ENCODE results near the gene RBMS3. TPM values are rescaled to one million over a fixed set of nuclear protein-coding genes. Genes with fewer than 3 reads are reported as not detected.

Gene RBMS3
- total and polyA plus RNA-seq, 2 experiments from 2014 or later = 3.2 to 7.4 TPM

DNA sequence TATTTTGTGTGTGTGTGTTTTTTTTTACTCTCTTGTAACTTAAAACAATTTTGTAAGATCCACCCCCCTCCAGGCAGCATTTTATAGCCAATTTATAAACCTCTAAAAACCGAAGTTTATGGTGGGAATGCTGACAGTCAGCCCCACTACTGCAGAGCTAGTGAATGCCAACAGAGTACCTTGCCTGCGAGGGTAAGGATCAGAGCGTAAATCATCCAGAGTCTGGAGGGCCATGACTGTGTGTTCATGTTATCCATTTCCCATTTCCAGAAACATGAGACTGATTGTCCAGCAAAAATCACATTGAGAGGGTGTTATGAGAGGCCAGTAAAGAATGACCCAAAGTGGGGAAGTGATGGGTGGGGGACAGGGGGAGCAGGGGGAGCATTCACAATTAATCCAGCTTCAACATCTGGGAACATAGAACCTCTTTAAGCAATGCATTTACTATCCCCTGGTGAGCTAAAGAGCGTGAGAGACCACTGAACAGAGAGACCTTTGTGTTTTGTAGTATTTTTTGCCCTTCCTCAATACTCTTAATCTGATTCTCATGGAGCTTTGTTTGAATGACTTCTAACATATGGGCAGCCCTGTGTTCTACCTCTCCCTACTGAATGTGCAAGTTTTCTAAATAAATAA lies 464.5 kb downstream of the RBMS3 start (continued):
- TF ChIP-seq CTCF (conservative IDR thresholded peaks at IDR 0.05; ENCODE audit: low read depth in 2 of 2) (no peak), NANOG (IDR thresholded peaks at IDR 0.05; ENCODE audit: borderline replicate concordance) (no peak), ETS1 (IDR thresholded peaks at IDR 0.05) (no peak), EZH2 (IDR thresholded peaks at IDR 0.05; ENCODE audit: low read depth, unreplicated experiment) (no peak), CREB1 (CRISPR knock-in tag; IDR thresholded peaks at IDR 0.05; ENCODE audit: low read depth) (no peak), ZNF331 (CRISPR knock-in tag; IDR thresholded peaks at IDR 0.05; ENCODE audit: low read depth) (no peak)

- no peaks in the 10 kb centered on the region for H3K9me3 Mint-ChIP-seq
- H3K4me1 Mint-ChIP-seq = peaks cover 14% of the 10 kb centered on the region
- Histone ChIP-seq H3K27ac (ENCODE audit: low read depth) (no peak overlapping the region), H3K9me2 (ENCODE audit: insufficient read depth) (no peaks in the 10 kb centered on the region), H3K27me3 (ENCODE audit: insufficient read depth) (no peaks in the 10 kb centered on the region), H3K4me3 (no peak overlapping the region), H3F3A (replicated peaks; ENCODE audit: low read depth) (no peaks in the 10 kb centered on the region), H3K36me3 (ENCODE audit: insufficient read depth) (0 out of 2 replicates have a peak, but pooled peaks cover 3% of the 10 kb centered on the region), H3K4me2 (no peak overlapping the region), H4K20me1 (replicated peaks; ENCODE audit: insufficient read depth) (no peaks in the 10 kb centered on the region), H3K79me2 (replicated peaks; ENCODE audit: insufficient read depth) (no peaks in the 10 kb centered on the region), H3K4me1 (ENCODE audit: insufficient read depth) (peaks cover 18% of the 10 kb centered on the region), H2AFZ (no peak overlapping the region)
- H3K4me3 Mint-ChIP-seq = no peak overlapping the region
- ATAC-seq (no peak), DNase-seq (ENCODE audit: low spot score) (no peak)
- no peak overlapping the region for H3K27ac Mint-ChIP-seq
- H3K27me3 Mint-ChIP-seq (ENCODE audit: insufficient read depth, low read depth, poor library complexity) = no peaks in the 10 kb centered on the region
- TF ChIP-seq STAT1 (IDR thresholded peaks at IDR 0.05; ENCODE audit: unreplicated experiment) = no peak
- TF ChIP-seq, protein P1, sequence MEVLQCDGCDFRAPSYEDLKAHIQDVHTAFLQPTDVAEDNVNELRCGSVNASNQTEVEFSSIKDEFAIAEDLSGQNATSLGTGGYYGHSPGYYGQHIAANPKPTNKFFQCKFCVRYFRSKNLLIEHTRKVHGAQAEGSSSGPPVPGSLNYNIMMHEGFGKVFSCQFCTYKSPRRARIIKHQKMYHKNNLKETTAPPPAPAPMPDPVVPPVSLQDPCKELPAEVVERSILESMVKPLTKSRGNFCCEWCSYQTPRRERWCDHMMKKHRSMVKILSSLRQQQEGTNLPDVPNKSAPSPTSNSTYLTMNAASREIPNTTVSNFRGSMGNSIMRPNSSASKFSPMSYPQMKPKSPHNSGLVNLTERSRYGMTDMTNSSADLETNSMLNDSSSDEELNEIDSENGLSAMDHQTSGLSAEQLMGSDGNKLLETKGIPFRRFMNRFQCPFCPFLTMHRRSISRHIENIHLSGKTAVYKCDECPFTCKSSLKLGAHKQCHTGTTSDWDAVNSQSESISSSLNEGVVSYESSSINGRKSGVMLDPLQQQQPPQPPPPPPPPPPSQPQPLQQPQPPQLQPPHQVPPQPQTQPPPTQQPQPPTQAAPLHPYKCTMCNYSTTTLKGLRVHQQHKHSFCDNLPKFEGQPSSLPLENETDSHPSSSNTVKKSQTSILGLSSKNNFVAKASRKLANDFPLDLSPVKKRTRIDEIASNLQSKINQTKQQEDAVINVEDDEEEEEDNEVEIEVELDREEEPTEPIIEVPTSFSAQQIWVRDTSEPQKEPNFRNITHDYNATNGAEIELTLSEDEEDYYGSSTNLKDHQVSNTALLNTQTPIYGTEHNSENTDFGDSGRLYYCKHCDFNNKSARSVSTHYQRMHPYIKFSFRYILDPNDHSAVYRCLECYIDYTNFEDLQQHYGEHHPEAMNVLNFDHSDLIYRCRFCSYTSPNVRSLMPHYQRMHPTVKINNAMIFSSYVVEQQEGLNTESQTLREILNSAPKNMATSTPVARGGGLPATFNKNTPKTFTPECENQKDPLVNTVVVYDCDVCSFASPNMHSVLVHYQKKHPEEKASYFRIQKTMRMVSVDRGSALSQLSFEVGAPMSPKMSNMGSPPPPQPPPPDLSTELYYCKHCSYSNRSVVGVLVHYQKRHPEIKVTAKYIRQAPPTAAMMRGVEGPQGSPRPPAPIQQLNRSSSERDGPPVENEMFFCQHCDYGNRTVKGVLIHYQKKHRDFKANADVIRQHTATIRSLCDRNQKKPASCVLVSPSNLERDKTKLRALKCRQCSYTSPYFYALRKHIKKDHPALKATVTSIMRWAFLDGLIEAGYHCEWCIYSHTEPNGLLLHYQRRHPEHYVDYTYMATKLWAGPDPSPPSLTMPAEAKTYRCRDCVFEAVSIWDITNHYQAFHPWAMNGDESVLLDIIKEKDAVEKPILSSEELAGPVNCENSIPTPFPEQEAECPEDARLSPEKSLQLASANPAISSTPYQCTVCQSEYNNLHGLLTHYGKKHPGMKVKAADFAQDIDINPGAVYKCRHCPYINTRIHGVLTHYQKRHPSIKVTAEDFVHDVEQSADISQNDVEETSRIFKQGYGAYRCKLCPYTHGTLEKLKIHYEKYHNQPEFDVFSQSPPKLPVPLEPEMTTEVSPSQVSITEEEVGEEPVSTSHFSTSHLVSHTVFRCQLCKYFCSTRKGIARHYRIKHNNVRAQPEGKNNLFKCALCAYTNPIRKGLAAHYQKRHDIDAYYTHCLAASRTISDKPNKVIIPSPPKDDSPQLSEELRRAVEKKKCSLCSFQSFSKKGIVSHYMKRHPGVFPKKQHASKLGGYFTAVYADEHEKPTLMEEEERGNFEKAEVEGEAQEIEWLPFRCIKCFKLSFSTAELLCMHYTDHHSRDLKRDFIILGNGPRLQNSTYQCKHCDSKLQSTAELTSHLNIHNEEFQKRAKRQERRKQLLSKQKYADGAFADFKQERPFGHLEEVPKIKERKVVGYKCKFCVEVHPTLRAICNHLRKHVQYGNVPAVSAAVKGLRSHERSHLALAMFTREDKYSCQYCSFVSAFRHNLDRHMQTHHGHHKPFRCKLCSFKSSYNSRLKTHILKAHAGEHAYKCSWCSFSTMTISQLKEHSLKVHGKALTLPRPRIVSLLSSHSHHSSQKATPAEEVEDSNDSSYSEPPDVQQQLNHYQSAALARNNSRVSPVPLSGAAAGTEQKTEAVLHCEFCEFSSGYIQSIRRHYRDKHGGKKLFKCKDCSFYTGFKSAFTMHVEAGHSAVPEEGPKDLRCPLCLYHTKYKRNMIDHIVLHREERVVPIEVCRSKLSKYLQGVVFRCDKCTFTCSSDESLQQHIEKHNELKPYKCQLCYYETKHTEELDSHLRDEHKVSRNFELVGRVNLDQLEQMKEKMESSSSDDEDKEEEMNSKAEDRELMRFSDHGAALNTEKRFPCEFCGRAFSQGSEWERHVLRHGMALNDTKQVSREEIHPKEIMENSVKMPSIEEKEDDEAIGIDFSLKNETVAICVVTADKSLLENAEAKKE (CRISPR knock-in tag; IDR thresholded peaks at IDR 0.05) = peak; percentile 52; the same call in 1 of the 2 replicates
- H3K36me3 Mint-ChIP-seq (ENCODE audit: low read depth) = no peaks in the 10 kb centered on the region
Observed at GRCh38 chr3:29746163-29746760, 465.4 kb downstream of the RBMS3 start.
